ENCODE measurements around the gene PPTC7. TPM values are rescaled to one million over a fixed set of nuclear protein-coding genes. Genes with fewer than 3 reads are reported as not detected.
"Not testable (repeated sequence)": the region's sequence is repeated elsewhere in the genome, so short reads cannot be mapped to it uniquely, and the experiment has no call there.

The PPTC7 gene
- polyA plus RNA-seq, 12 donors, result 9.6 to 13.6 (median 12.4) TPM; not detected in 1

- no peak for DNase-seq
Measured at GRCh38 chr12:110590806-110591326, 7.7 kb upstream of the PPTC7 start.

- DNase-seq, result no peak
Measured at GRCh38 chr12:110590059-110590458, 6.9 kb upstream of the PPTC7 start.

- not testable (repeated sequence) for DNase-seq
Measured at GRCh38 chr12:110587102-110587501, 4.0 kb upstream of the PPTC7 start.

GRCh38 chr12:110585231-110585799 lies 2.2 kb upstream of the PPTC7 start:
- no peak for DNase-seq

- no peak for DNase-seq
Measured at GRCh38 chr12:110582276-110583136, 612 bp downstream of the PPTC7 start.

- no peak for DNase-seq
Measured at GRCh38 chr12:110581931-110582275, 1.2 kb downstream of the PPTC7 start.

GRCh38 chr12:110579535-110580253 lies 3.4 kb downstream of the PPTC7 start:
- DNase-seq, result no peak

GRCh38 chr12:110578694-110579534 lies 4.2 kb downstream of the PPTC7 start:
- no peak for DNase-seq

GRCh38 chr12:110577864-110578693 lies 5.0 kb downstream of the PPTC7 start:
- DNase-seq, result no peak

- DNase-seq, result no peak
Measured at GRCh38 chr12:110576504-110576903, 6.6 kb downstream of the PPTC7 start.

GRCh38 chr12:110575326-110575725 lies 7.8 kb downstream of the PPTC7 start:
- no peak for DNase-seq

- not testable (repeated sequence) for DNase-seq
Measured at GRCh38 chr12:110574717-110575230, 8.3 kb downstream of the PPTC7 start.

GRCh38 chr12:110574044-110574443 lies 9.1 kb downstream of the PPTC7 start:
- no peak for DNase-seq

- DNase-seq, result not testable (repeated sequence)
Measured at GRCh38 chr12:110570798-110571197, 12.3 kb downstream of the PPTC7 start.

GRCh38 chr12:110569838-110570237 lies 13.3 kb downstream of the PPTC7 start:
- not testable (repeated sequence) for DNase-seq

- no peak for DNase-seq
Measured at GRCh38 chr12:110568752-110569151, 14.4 kb downstream of the PPTC7 start.

- no peak for DNase-seq
Measured at GRCh38 chr12:110566993-110567392, 16.1 kb downstream of the PPTC7 start.

GRCh38 chr12:110565894-110566871 lies 16.9 kb downstream of the PPTC7 start:
- no peak for DNase-seq

- no peak for DNase-seq
Measured at GRCh38 chr12:110564471-110564991, 18.6 kb downstream of the PPTC7 start.

All from muscle of arm (tissue), 12 donors.